Keratinocyte (primary cell): Measurements from ENCODE around the gene TIMP2. TPM values are rescaled to one million over a fixed set of nuclear protein-coding genes. Genes with fewer than 3 reads are reported as not detected.

ENCODE experiments used
- DNase-seq: peaks from one replicate; pipeline ENCODE4 v3.0.0-alpha.2; 2011; ENCODE audit warnings: low read depth, missing footprints, low spot score
- FAIRE-seq: peaks from 2 replicates; lab custom pipeline; 2011; peaks lifted over from hg19 to GRCh38; lab: Jason Lieb, UNC
- H2AFZ ChIP-seq: 2 replicates; pipeline ENCODE4 v1.6.0; 2012; ENCODE audit warnings: low read length, control low read depth, inconsistent platforms; ENCODE audit not compliant: control insufficient read depth
- H3K27ac ChIP-seq: 2 replicates; pipeline ENCODE4 v1.5.1; 2011; ENCODE audit warnings: low read length; ENCODE audit not compliant: control insufficient read depth, insufficient read depth
- H3K27me3 ChIP-seq: 3 replicates; pipeline ENCODE4 v1.6.0; 2011; ENCODE audit warnings: low read length; ENCODE audit not compliant: control insufficient read depth, insufficient read depth; ENCODE audit errors: extremely low read depth
- H3K36me3 ChIP-seq, 2 experiments: 2 replicates in 1 of 2; 3 replicates in 1 of 2; pipeline ENCODE4 v1.5.1; 2011; ENCODE audit warnings: low read length in 2 of 2, mild to moderate bottlenecking in 1 of 2; ENCODE audit not compliant: control insufficient read depth in 2 of 2, insufficient read depth in 2 of 2; ENCODE audit errors: extremely low read depth in 1 of 2
- H3K4me1 ChIP-seq: 3 replicates; pipeline ENCODE4 v1.5.1; 2011; ENCODE audit warnings: low read length; ENCODE audit not compliant: control insufficient read depth, insufficient read depth; ENCODE audit errors: extremely low read depth
- H3K4me2 ChIP-seq: 3 replicates; pipeline ENCODE4 v1.6.0; 2011; ENCODE audit warnings: low read depth, low read length; ENCODE audit not compliant: control insufficient read depth, insufficient read depth; ENCODE audit errors: extremely low read depth
- H3K4me3 ChIP-seq, 3 experiments: fragments of 200-600 bp in 1 of 3; sonication (generic) in 1 of 3; 2 replicates in 2 of 3; 3 replicates in 1 of 3; pipeline ENCODE4 v1.5.1; 2011 to 2016; ENCODE audit warnings: low read length in 3 of 3, mild to moderate bottlenecking in 3 of 3, control low read depth in 2 of 3, inconsistent platforms in 1 of 3, low read depth in 1 of 3, mixed read lengths in 1 of 3, mixed run types in 1 of 3, moderate library complexity in 1 of 3; ENCODE audit not compliant: control insufficient read depth in 2 of 3, insufficient read depth in 2 of 3; ENCODE audit errors: extremely low read depth in 1 of 3
- H3K79me2 ChIP-seq: 2 replicates; pipeline ENCODE4 v1.6.0; 2012; ENCODE audit warnings: low read length; ENCODE audit not compliant: control insufficient read depth, insufficient read depth
- H3K9ac ChIP-seq: 3 replicates; pipeline ENCODE4 v1.6.0; 2011; ENCODE audit warnings: low read length; ENCODE audit not compliant: control insufficient read depth, insufficient read depth; ENCODE audit errors: extremely low read depth
- H3K9me1 ChIP-seq: 3 replicates; pipeline ENCODE4 v1.6.0; 2011; ENCODE audit warnings: low read length; ENCODE audit not compliant: control insufficient read depth, insufficient read depth; ENCODE audit errors: extremely low read depth
- H3K9me3 ChIP-seq: 2 replicates; pipeline ENCODE4 v1.5.1; 2012; ENCODE audit warnings: low read depth, low read length; ENCODE audit not compliant: control insufficient read depth
- H4K20me1 ChIP-seq: 3 replicates; pipeline ENCODE4 v1.6.0; 2011; ENCODE audit warnings: low read length; ENCODE audit not compliant: control insufficient read depth, insufficient read depth; ENCODE audit errors: extremely low read depth
- EZH2 ChIP-seq: IDR thresholded peaks from one replicate; pipeline ENCODE4 v1.6.1; 2012; ENCODE audit warnings: inconsistent platforms, mild to moderate bottlenecking, low read length, moderate library complexity
- dilution Hi-C: fragments of 300-500 bp; cut with MboI; formaldehyde crosslinking; loops from one replicate; pipeline ENCODE4 v1.7.0; 2020; ENCODE audit warnings: low sequenced_read_pairs; ENCODE audit not compliant: extremely low pct_ligation_motif_present
- polyA plus RNA-seq, 5 experiments: library from polyadenylated mRNA; depleted of rRNA in 3 of 5; stranded (reverse) in 3 of 5; stranded (forward) in 1 of 5; unstranded in 1 of 5; fragments of >200 nt; gene quantifications; 1 replicate in 1 of 5; 2 replicates in 3 of 5; 3 replicates in 1 of 5; pipeline versions ENCODE4 v1.2.1 to v1.2.3, GENCODE V29; 2011 to 2012; ENCODE audit warnings: missing spikeins in 2 of 5, low read depth in 1 of 5, low replicate concordance in 1 of 5
- TF ChIP-seq, protein P1 (sequence below), 3 experiments: IDR thresholded peaks in 1 of 3; conservative IDR thresholded peaks in 1 of 3; optimal IDR thresholded peaks in 1 of 3; 2 replicates in 2 of 3; 3 replicates in 1 of 3; pipeline versions ENCODE3 to v1.5.1; 2011; ENCODE audit warnings: low read length in 3 of 3, mild to moderate bottlenecking in 3 of 3, moderate library complexity in 2 of 3, control low read depth in 1 of 3, inconsistent platforms in 1 of 3; ENCODE audit not compliant: insufficient read depth in 2 of 3; ENCODE audit errors: extremely low read depth in 1 of 3

TIMP2 gene
- polyA plus RNA-seq, 1 donor (not counting 4 experiments of a cell fraction or from before 2014, with no cell fraction given) = 1.2 TPM

DNA sequence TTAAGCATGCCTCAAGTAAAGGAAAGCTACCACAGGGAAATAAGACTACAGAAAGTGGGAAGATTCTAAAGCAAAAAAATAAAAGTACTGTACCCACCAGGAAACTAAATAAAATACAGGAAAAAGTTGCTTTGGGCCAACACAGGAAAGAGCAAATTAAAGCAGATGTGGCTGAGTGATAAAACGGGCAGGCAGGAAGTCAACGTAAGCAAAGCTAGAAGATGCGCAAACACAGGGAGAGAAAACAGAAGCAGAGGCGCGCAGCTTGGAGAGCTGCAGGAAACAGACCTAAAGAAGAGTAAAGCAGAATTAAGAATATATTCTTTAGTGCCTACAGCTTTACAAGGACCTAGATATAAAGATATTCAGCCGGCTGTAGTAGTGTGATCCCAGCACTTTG lies 106.3 kb downstream of the TIMP2 start:
- Histone ChIP-seq H3K27me3 (no peaks in the 10 kb centered on the region), H4K20me1 (no peaks in the 10 kb centered on the region), H3K4me3 (no peak overlapping the region), H3K9me3 (no peaks in the 10 kb centered on the region), H3K9me1 (peaks cover 2% of the 10 kb centered on the region), H3K4me1 (no peaks in the 10 kb centered on the region), H3K79me2 (peaks cover 5% of the 10 kb centered on the region), H3K4me2 (no peak overlapping the region), H3K36me3 (peaks cover 53 to 76% of the 10 kb centered on the region in 2 experiments), H3K27ac (no peak overlapping the region), H3K9ac (no peak overlapping the region), H2AFZ (no peak overlapping the region)
- TF ChIP-seq EZH2 = no peak
- TF ChIP-seq, protein P1, sequence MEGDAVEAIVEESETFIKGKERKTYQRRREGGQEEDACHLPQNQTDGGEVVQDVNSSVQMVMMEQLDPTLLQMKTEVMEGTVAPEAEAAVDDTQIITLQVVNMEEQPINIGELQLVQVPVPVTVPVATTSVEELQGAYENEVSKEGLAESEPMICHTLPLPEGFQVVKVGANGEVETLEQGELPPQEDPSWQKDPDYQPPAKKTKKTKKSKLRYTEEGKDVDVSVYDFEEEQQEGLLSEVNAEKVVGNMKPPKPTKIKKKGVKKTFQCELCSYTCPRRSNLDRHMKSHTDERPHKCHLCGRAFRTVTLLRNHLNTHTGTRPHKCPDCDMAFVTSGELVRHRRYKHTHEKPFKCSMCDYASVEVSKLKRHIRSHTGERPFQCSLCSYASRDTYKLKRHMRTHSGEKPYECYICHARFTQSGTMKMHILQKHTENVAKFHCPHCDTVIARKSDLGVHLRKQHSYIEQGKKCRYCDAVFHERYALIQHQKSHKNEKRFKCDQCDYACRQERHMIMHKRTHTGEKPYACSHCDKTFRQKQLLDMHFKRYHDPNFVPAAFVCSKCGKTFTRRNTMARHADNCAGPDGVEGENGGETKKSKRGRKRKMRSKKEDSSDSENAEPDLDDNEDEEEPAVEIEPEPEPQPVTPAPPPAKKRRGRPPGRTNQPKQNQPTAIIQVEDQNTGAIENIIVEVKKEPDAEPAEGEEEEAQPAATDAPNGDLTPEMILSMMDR (optimal IDR thresholded peaks at IDR 0.05 in 1 of 3, IDR thresholded peaks at IDR 0.05 in 1 of 3, conservative IDR thresholded peaks at IDR 0.05 in 1 of 3; ENCODE audit: extremely low read depth in 1 of 3, insufficient read depth in 2 of 3, low read length in 3 of 3) = no peak
- dilution Hi-C loops = no loop called here
- FAIRE-seq = no peak
- no peak for DNase-seq

DNA sequence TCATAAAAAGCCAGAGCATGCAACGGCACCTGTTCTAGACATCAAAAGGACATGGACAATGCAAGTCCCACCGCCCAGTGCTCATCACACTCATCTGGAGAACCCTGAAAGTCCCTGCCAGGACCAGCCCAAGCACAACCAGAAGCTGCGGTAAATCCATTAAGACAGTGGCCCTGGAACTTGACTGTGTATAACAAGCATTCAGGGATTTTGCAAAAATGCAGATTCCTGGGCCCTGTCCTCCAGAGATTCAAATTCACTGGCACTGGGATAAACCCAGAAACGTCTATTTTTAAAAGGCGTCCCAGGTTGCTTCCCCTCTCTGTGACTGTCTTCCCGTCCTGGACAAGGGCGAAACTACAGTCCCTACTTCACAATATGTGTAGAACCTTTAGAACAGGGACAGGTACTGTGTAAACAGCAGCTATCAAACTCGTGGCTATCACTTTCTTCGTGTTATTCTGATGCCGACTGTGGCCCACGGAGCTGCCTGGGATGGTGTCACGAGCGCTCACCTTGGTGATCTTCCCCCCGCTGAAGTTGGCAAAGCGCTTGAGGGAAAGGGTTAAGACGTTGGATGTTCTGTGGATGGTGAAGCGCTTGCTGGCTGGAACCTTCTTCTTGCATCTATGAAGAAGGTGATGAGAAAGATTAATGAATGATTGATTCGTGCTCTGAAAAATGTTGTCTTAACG lies 106.9 kb downstream of the TIMP2 start:
- peaks cover 52 to 77% of the 10 kb centered on the region in 2 experiments for H3K36me3 ChIP-seq
- no peaks in the 10 kb centered on the region for H3K27me3 ChIP-seq
- H3K27ac ChIP-seq = no peak overlapping the region
- H3K4me2 ChIP-seq = no peak overlapping the region
- no peaks in the 10 kb centered on the region for H3K9me3 ChIP-seq
- H3K9me1 ChIP-seq = peaks cover 2% of the 10 kb centered on the region
- FAIRE-seq = no peak
- no peak overlapping the region for H2AFZ ChIP-seq
- no peaks in the 10 kb centered on the region for H4K20me1 ChIP-seq
- no peak overlapping the region for H3K4me3 ChIP-seq
- TF ChIP-seq, protein P1 (optimal IDR thresholded peaks at IDR 0.05 in 1 of 3, IDR thresholded peaks at IDR 0.05 in 1 of 3, conservative IDR thresholded peaks at IDR 0.05 in 1 of 3; ENCODE audit: extremely low read depth in 1 of 3, insufficient read depth in 2 of 3, low read length in 3 of 3) = no peak
- no peak for TF ChIP-seq EZH2
- dilution Hi-C loops = no loop called here
- peaks cover 3% of the 10 kb centered on the region for H3K79me2 ChIP-seq
- DNase-seq = no peak
- H3K4me1 ChIP-seq = no peaks in the 10 kb centered on the region
- no peak overlapping the region for H3K9ac ChIP-seq
